ENCODE data around the gene KPNA1. TPM values are rescaled to one million over a fixed set of nuclear protein-coding genes. Genes with fewer than 3 reads are reported as not detected.

The KPNA1 gene
- total RNA-seq, 6 experiments from 2014 or later = 93.5 to 105 (median 98.1) TPM

- no peak for DNase-seq
- H3K36me3 Mint-ChIP-seq (ENCODE audit: low read depth) = peaks cover 17% of the 10 kb centered on the region
Observed at GRCh38 chr3:122421101-122421500, 93.6 kb downstream of the KPNA1 start.

GRCh38 chr3:122416966-122417365 lies 97.8 kb downstream of the KPNA1 start:
- H3K27ac Mint-ChIP-seq = peak overlapping the region; percentile 98
- peaks cover 27% of the 10 kb centered on the region for H3K36me3 Mint-ChIP-seq (ENCODE audit: low read depth)
- H3K4me3 Mint-ChIP-seq = peak overlapping the region; percentile 93
- TF ChIP-seq CTCF (IDR thresholded peaks at IDR 0.05) = no peak
- DNase-seq = no peak
- H3K9me3 Mint-ChIP-seq = no peaks in the 10 kb centered on the region; the same call in 1 of the 2 replicates
- H3K4me1 Mint-ChIP-seq (ENCODE audit: low read depth) = peaks cover 31% of the 10 kb centered on the region
- H3K27me3 Mint-ChIP-seq (ENCODE audit: insufficient read depth) = peaks cover 7% of the 10 kb centered on the region

More at GRCh38 chr3:122421101-122421500, 93.6 kb downstream of the KPNA1 start:
- no peak overlapping the region for H3K4me3 Mint-ChIP-seq
- peaks cover 13% of the 10 kb centered on the region for H3K4me1 Mint-ChIP-seq (ENCODE audit: low read depth)
- no peak overlapping the region for H3K27ac Mint-ChIP-seq
- TF ChIP-seq CTCF (IDR thresholded peaks at IDR 0.05) = no peak
- peaks cover 5% of the 10 kb centered on the region for H3K27me3 Mint-ChIP-seq (ENCODE audit: insufficient read depth)
- H3K9me3 Mint-ChIP-seq = no peaks in the 10 kb centered on the region; the same call in 1 of the 2 replicates

GRCh38 chr3:122415762-122416654 lies 98.7 kb downstream of the KPNA1 start, which contains the start of gene WDR5B:
TSS of gene WDR5B (minus strand) at chr3:122416062. CDS start at chr3:122415528, 534 bp downstream.
- Mint-ChIP-seq H3K27ac (peak within 1 kb of the TSS; percentile 98), H3K36me3 (ENCODE audit: low read depth) (peaks cover 27% of the 10 kb centered on the region), H3K27me3 (ENCODE audit: insufficient read depth) (peaks cover 7% of the 10 kb centered on the region), H3K4me3 (peak within 1 kb of the TSS; percentile 93), H3K9me3 (no peaks in the 10 kb centered on the region; the same call in 1 of the 2 replicates), H3K4me1 (ENCODE audit: low read depth) (peaks cover 31% of the 10 kb centered on the region)
- peak; percentile 97 for DNase-seq
- peak; percentile 11; the same call in 1 of the 2 replicates for TF ChIP-seq CTCF (IDR thresholded peaks at IDR 0.05)

GRCh38 chr3:122415104-122415744 lies 99.5 kb downstream of the KPNA1 start:
- no peak for TF ChIP-seq CTCF (IDR thresholded peaks at IDR 0.05)
- peak overlapping the region; percentile 93 for H3K4me3 Mint-ChIP-seq
- peaks cover 31% of the 10 kb centered on the region for H3K4me1 Mint-ChIP-seq (ENCODE audit: low read depth)
- H3K9me3 Mint-ChIP-seq = no peaks in the 10 kb centered on the region; the same call in 1 of the 2 replicates
- H3K27ac Mint-ChIP-seq = peak overlapping the region; percentile 98
- peaks cover 27% of the 10 kb centered on the region for H3K36me3 Mint-ChIP-seq (ENCODE audit: low read depth)
- H3K27me3 Mint-ChIP-seq (ENCODE audit: insufficient read depth) = peaks cover 7% of the 10 kb centered on the region
- peak; percentile 57 for DNase-seq

GRCh38 chr3:122414391-122414790 lies 100.3 kb downstream of the KPNA1 start:
- Mint-ChIP-seq H3K4me3 (peak overlapping the region; percentile 93), H3K9me3 (no peaks in the 10 kb centered on the region; the same call in 1 of the 2 replicates), H3K36me3 (ENCODE audit: low read depth) (peaks cover 27% of the 10 kb centered on the region), H3K27me3 (ENCODE audit: insufficient read depth) (peaks cover 7% of the 10 kb centered on the region), H3K4me1 (ENCODE audit: low read depth) (peaks cover 31% of the 10 kb centered on the region), H3K27ac (peak overlapping the region; percentile 98; the same call in 1 of the 2 replicates)
- DNase-seq = no peak
- no peak for TF ChIP-seq CTCF (IDR thresholded peaks at IDR 0.05)
